Renal pelvis (tissue), 4 donors: ENCODE results near the gene ZSWIM6. TPM values are rescaled to one million over a fixed set of nuclear protein-coding genes. Genes with fewer than 3 reads are reported as not detected.

Experiments
- DNase-seq: peaks from one replicate; pipeline ENCODE4 v3.0.0-alpha.2; 2013
- polyA plus RNA-seq, 3 donors: library from polyadenylated mRNA; unstranded; fragments of 120-200 nt; gene quantifications; one replicate each; pipeline ENCODE4 v1.2.1, GENCODE V29; 2013; ENCODE audit not compliant: insufficient read length in 3 of 3

ZSWIM6 gene
- polyA plus RNA-seq, 3 donors: 25.5 to 31.7 (median 30.0) TPM

GRCh38 chr5:61588216-61588615, 256.2 kb downstream of the ZSWIM6 start:
- DNase-seq: no peak

DNA sequence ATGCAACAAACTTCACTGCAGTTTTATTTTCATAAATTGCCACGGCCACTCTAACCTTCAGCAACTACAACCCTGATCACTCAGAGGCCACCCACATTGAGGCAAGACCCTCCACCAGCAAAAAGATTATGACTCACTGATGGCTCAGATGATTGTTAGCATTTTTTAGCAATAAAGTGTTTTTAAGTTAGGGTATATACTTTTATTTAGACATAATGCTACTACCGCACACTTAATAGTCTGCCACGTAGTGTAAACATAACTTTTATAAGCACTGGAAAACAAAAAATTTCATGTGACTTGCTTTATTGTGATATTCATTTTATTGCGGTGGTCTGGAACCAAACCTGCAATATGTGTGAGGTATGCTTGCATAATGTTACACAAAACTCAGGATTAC, 257.9 kb downstream of the ZSWIM6 start:
- DNase-seq: no peak

GRCh38 chr5:61590473-61590872, 258.4 kb downstream of the ZSWIM6 start:
- DNase-seq: no peak

DNA sequence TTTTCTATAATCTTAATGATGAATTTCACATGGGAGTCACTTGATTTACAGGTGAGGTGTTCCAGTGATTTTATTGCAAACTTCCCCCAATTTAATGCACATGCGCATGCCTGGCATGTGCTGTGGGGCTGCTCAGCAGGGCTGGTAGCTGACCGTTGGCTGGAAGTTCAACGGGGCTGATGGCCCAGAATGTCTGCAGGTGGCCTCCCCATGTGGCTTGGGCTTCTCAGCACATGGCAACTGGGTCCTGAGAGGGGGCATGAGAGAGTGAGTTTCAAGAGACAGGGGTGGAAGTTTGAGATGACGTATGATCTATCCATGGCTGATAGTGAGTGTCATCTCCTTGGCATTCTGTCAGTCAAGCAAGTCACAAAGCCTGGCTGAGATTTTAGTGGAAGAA, 259.8 kb downstream of the ZSWIM6 start:
- DNase-seq: no peak

- DNase-seq: no peak
Measured at GRCh38 chr5:61595426-61595825, 263.4 kb downstream of the ZSWIM6 start.

Other genes with a start within 250 kb of the ZSWIM6 start
- 10 to 100 TPM; 87.0 to 89.0 (median 87.7) TPM for gene SMIM15, start 169.8 kb upstream of the ZSWIM6 start, polyA plus RNA-seq